Spleen (tissue), 11 donors: ENCODE results near the gene MKNK1. TPM values are rescaled to one million over a fixed set of nuclear protein-coding genes. Genes with fewer than 3 reads are reported as not detected.

Experiments used
- DNase-seq: peaks from one replicate; pipeline ENCODE4 v3.0.0-alpha.2; 2020
- H3K27ac ChIP-seq, 8 donors: fragments of 200-600 bp; sonication (generic) in 7 of 8; 1 replicate in 4 of 8; 2 replicates in 4 of 8; pipeline versions ENCODE4 v1.5.0 to v1.8.0; 2016 to 2021; ENCODE audit warnings: inconsistent platforms in 4 of 8, mild to moderate bottlenecking in 4 of 8, moderate library complexity in 1 of 8
- H3K27me3 ChIP-seq, 7 donors: fragments of 200-600 bp; sonication (generic) in 6 of 7; replicated peaks in 1 of 7; 1 replicate in 4 of 7; 2 replicates in 3 of 7; pipeline versions ENCODE4 v1.5.0 to v1.8.0; 2016 to 2021; ENCODE audit warnings: inconsistent platforms in 3 of 7, mild to moderate bottlenecking in 1 of 7
- H3K36me3 ChIP-seq, 6 donors: fragments of 200-600 bp; sonication (generic) in 5 of 6; 1 replicate in 4 of 6; 2 replicates in 2 of 6; pipeline versions ENCODE4 v1.5.0 to v1.8.0; 2016 to 2021; ENCODE audit warnings: inconsistent platforms in 2 of 6
- H3K4me1 ChIP-seq, 6 donors: fragments of 200-600 bp; sonication (generic) in 5 of 6; 1 replicate in 3 of 6; 2 replicates in 3 of 6; pipeline versions ENCODE4 v1.5.0 to v1.8.0; 2016 to 2021; ENCODE audit warnings: inconsistent platforms in 3 of 6
- H3K4me3 ChIP-seq, 8 donors: fragments of 200-600 bp; sonication (generic) in 7 of 8; 1 replicate in 4 of 8; 2 replicates in 4 of 8; pipeline versions ENCODE4 v1.5.0 to v1.8.0; 2016 to 2021; ENCODE audit warnings: inconsistent platforms in 4 of 8, mild to moderate bottlenecking in 4 of 8, moderate library complexity in 2 of 8
- H3K9me3 ChIP-seq, 8 donors: fragments of 200-600 bp; sonication (generic) in 7 of 8; 1 replicate in 4 of 8; 2 replicates in 4 of 8; pipeline versions ENCODE4 v1.5.0 to v1.8.0; 2016 to 2021; ENCODE audit warnings: inconsistent platforms in 4 of 8
- CTCF ChIP-seq, 11 experiments: fragments of 200-600 bp in 7 of 11; fragments of 450-650 bp in 4 of 11; sonication (generic) in 4 of 11; IDR thresholded peaks in 8 of 11; conservative IDR thresholded peaks in 3 of 11; 1 replicate in 7 of 11; 2 replicates in 4 of 11; pipeline versions ENCODE4 v1.4.0 to v1.8.0; 2016 to 2021; ENCODE audit warnings: antibody characterized with exemption in 11 of 11, inconsistent platforms in 4 of 11, mild to moderate bottlenecking in 1 of 11
- POLR2A ChIP-seq, 3 donors: fragments of 450-650 bp; IDR thresholded peaks; one replicate each; pipeline ENCODE4 v1.5.1; 2017; ENCODE audit warnings: antibody characterized with exemption in 3 of 3, mild to moderate bottlenecking in 1 of 3
- POLR2AphosphoS5 ChIP-seq, 3 donors: sonication (generic); formaldehyde crosslinking; IDR thresholded peaks; one replicate each; pipeline ENCODE4 v1.5.1; 2017; ENCODE audit warnings: antibody characterized with exemption in 3 of 3
- WGBS, 5 donors: extraction: QIAGEN DNeasy Blood & Tissue Kit in 3 of 5; methylation state at CpG; one replicate each; pipeline versions ENCODE4 v1.1.5 to v1.1.7; 2013 to 2018; 5-methylcytosine and 5-hydroxymethylcytosine counted together
- intact Hi-C: fragments of 100-400 bp; cut with DNase I; formaldehyde crosslinking; loops from one replicate; pipeline ENCODE4 v1.15.0; 2023; ENCODE audit warnings: low total_unique reads
- polyA plus RNA-seq, 3 donors: library from polyadenylated mRNA; stranded (reverse); fragments of 200-250 nt; gene quantifications; one replicate each; pipeline ENCODE4 v1.2.1, GENCODE V29; 2013
- total RNA-seq, 7 donors: library from RNA; depleted of rRNA in 3 of 7; stranded (reverse); fragments of >200 nt in 3 of 7; fragmentation: NEBNext Ultra II Directional in 4 of 7; extraction: Animal tissue kit (Norgen Biotek cat#: 25700) in 4 of 7; gene quantifications; one replicate each; pipeline versions ENCODE4 v1.1.0 to v1.2.1, GENCODE V29; 2016 to 2021
- donor health status: healthy with polysubstance abuse.
- donor health status: DM: no; HTN: no; CAD: no; lungs with moderate emphysema.
- donor health status: DM: no; HTN: no; CAD: no.
- donor health status: Bipolar disorder and iron deficiency.
- donor health status: healthy.
- donor health status: DM: no; HTN: no; CAD: no.
- donor health status: DM: yes; HTN: yes; CAD: no.

Gene MKNK1
- total and polyA plus RNA-seq, 10 donors = 19.2 to 169 (median 91.1) TPM

GRCh38 chr1:46539972-46540371 is 64.1 kb downstream of the MKNK1 start:
- H3K27me3 ChIP-seq = peaks cover 3 to 82% (median 30%) of the 10 kb centered on the region in 7 donors
- TF ChIP-seq POLR2AphosphoS5 (IDR thresholded peaks at IDR 0.05) (no peak), CTCF (IDR thresholded peaks at IDR 0.05 in 8 of 11, conservative IDR thresholded peaks at IDR 0.05 in 3 of 11) (no peak), POLR2A (IDR thresholded peaks at IDR 0.05) (no peak)
- 73 to 85% (median 78%) methylated on average over 9 of the region's 9 CpGs for WGBS, 5 donors

GRCh38 chr1:46538147-46538546 is 65.9 kb downstream of the MKNK1 start:
- H3K4me1 ChIP-seq = peaks cover 0 to 10% (median 6%) of the 10 kb centered on the region in 6 donors
- peaks cover 0 to 79% (median 22%) of the 10 kb centered on the region in 7 donors for H3K27me3 ChIP-seq

More at GRCh38 chr1:46539972-46540371, 64.1 kb downstream of the MKNK1 start:
- DNase-seq = no peak
- intact Hi-C loops = no loop called here
- Histone ChIP-seq H3K9me3 (no peaks in the 10 kb centered on the region), H3K4me3 (no peak overlapping the region), H3K36me3 (no peaks in the 10 kb centered on the region), H3K27ac (no peak overlapping the region), H3K4me1 (peaks cover 0 to 6% (median 2%) of the 10 kb centered on the region in 6 donors)

GRCh38 chr1:46537651-46538050 is 66.4 kb downstream of the MKNK1 start:
- H3K36me3 ChIP-seq = no peaks in the 10 kb centered on the region
- H3K4me3 ChIP-seq = no peak overlapping the region
- peaks cover 0 to 79% (median 17%) of the 10 kb centered on the region in 7 donors for H3K27me3 ChIP-seq
- no peaks in the 10 kb centered on the region for H3K9me3 ChIP-seq
- H3K4me1 ChIP-seq = peaks cover 0 to 14% (median 8%) of the 10 kb centered on the region in 6 donors
- TF ChIP-seq CTCF (IDR thresholded peaks at IDR 0.05 in 8 of 11, conservative IDR thresholded peaks at IDR 0.05 in 3 of 11) (no peak), POLR2AphosphoS5 (IDR thresholded peaks at IDR 0.05) (no peak), POLR2A (IDR thresholded peaks at IDR 0.05) (no peak)
- intact Hi-C loops = no loop called here
- 65 to 80% (median 73%) methylated on average over 2 of the region's 2 CpGs for WGBS, 5 donors
- no peak for DNase-seq
- no peak overlapping the region for H3K27ac ChIP-seq

More at GRCh38 chr1:46538147-46538546, 65.9 kb downstream of the MKNK1 start:
- DNase-seq = no peak
- H3K4me3 ChIP-seq = no peak overlapping the region
- 64 to 84% (median 77%) methylated on average over 2 of the region's 2 CpGs for WGBS, 5 donors
- intact Hi-C loops = no loop called here
- H3K9me3 ChIP-seq = no peaks in the 10 kb centered on the region
- H3K27ac ChIP-seq = no peak overlapping the region
- TF ChIP-seq POLR2A (IDR thresholded peaks at IDR 0.05) (no peak), POLR2AphosphoS5 (IDR thresholded peaks at IDR 0.05) (no peak), CTCF (IDR thresholded peaks at IDR 0.05 in 8 of 11, conservative IDR thresholded peaks at IDR 0.05 in 3 of 11) (no peak)
- H3K36me3 ChIP-seq = no peaks in the 10 kb centered on the region

GRCh38 chr1:46536527-46536926 is 67.5 kb downstream of the MKNK1 start:
- intact Hi-C loops = no loop called here
- TF ChIP-seq POLR2A (IDR thresholded peaks at IDR 0.05) (no peak), CTCF (IDR thresholded peaks at IDR 0.05 in 8 of 11, conservative IDR thresholded peaks at IDR 0.05 in 3 of 11) (no peak), POLR2AphosphoS5 (IDR thresholded peaks at IDR 0.05) (no peak)
- DNase-seq = no peak
- Histone ChIP-seq H3K27me3 (peaks cover 0 to 82% (median 10%) of the 10 kb centered on the region in 7 donors), H3K4me1 (peaks cover 0 to 18% (median 10%) of the 10 kb centered on the region in 6 donors), H3K4me3 (no peak overlapping the region), H3K27ac (no peak overlapping the region), H3K9me3 (no peaks in the 10 kb centered on the region), H3K36me3 (no peaks in the 10 kb centered on the region)
- 89 to 97% (median 96%) methylated on average over 1 of the region's 1 CpG for WGBS, 5 donors
